Lower lobe of right lung (tissue), 2 donors: ENCODE data around the gene YWHAE. TPM values are rescaled to one million over a fixed set of nuclear protein-coding genes. Genes with fewer than 3 reads are reported as not detected.

Experiments used
- ATAC-seq, 2 donors: fragments of 200-7000 bp; cut with Tn5 transposase; one replicate each; pipeline ENCODE4 v1.9.1; 2020 to 2022; ENCODE audit warnings: mild to moderate bottlenecking in 2 of 2, moderate library complexity in 2 of 2
- DNase-seq: peaks from one replicate; pipeline ENCODE4 v3.0.0-alpha.2; 2020
- H3K27ac ChIP-seq: fragments of 200-600 bp; one replicate; pipeline ENCODE4 v1.8.0; 2022
- H3K27me3 ChIP-seq: fragments of 200-600 bp; one replicate; pipeline ENCODE4 v1.8.0; 2022; ENCODE audit warnings: low read depth
- H3K36me3 ChIP-seq: fragments of 200-600 bp; one replicate; pipeline ENCODE4 v1.8.0; 2022; ENCODE audit warnings: mild to moderate bottlenecking
- H3K4me1 ChIP-seq: fragments of 200-600 bp; one replicate; pipeline ENCODE4 v1.8.0; 2022
- H3K4me3 ChIP-seq: fragments of 200-600 bp; one replicate; pipeline ENCODE4 v1.8.0; 2022; ENCODE audit warnings: mild to moderate bottlenecking
- H3K9me3 ChIP-seq: fragments of 200-600 bp; one replicate; pipeline ENCODE4 v1.8.0; 2022
- CTCF ChIP-seq: fragments of 200-600 bp; IDR thresholded peaks from one replicate; pipeline ENCODE4 v1.8.0; 2022; ENCODE audit warnings: antibody characterized with exemption, mild to moderate bottlenecking
- intact Hi-C: fragments of 100-400 bp; cut with DNase I; formaldehyde crosslinking; loops from one replicate; pipeline ENCODE4 v1.11.0; 2022
- total RNA-seq: library from RNA; stranded (reverse); fragmentation: NEBNext Ultra II Directional; extraction: Animal tissue kit (Norgen Biotek cat#: 25700); gene quantifications from one replicate; pipeline ENCODE4 v1.2.1, GENCODE V29; 2021
- donor health status: DM: no; HTN: yes; CAD: no; lungs with severe emphysema.

YWHAE gene
- total RNA-seq, 1 donor from 2014 or later: 383 TPM

- Histone ChIP-seq H3K27ac (no peak overlapping the region), H3K9me3 (no peaks in the 10 kb centered on the region), H3K36me3 (no peaks in the 10 kb centered on the region), H3K4me3 (no peak overlapping the region), H3K27me3 (peaks cover 4% of the 10 kb centered on the region), H3K4me1 (no peaks in the 10 kb centered on the region)
- no peak for ATAC-seq
- no peak for TF ChIP-seq CTCF
- DNase-seq: peak; percentile 28
- intact Hi-C loops: no loop called here
Observed at GRCh38 chr17:1323336-1323735, 76.7 kb downstream of the YWHAE start.

- Histone ChIP-seq H3K36me3 (no peaks in the 10 kb centered on the region), H3K9me3 (no peaks in the 10 kb centered on the region), H3K27me3 (peaks cover 5% of the 10 kb centered on the region), H3K4me3 (no peak overlapping the region), H3K4me1 (no peaks in the 10 kb centered on the region), H3K27ac (no peak overlapping the region)
- intact Hi-C loops: no loop called here
- ATAC-seq (no peak), DNase-seq (no peak)
- no peak for TF ChIP-seq CTCF
Observed at GRCh38 chr17:1322480-1322879, 77.5 kb downstream of the YWHAE start.

- no peaks in the 10 kb centered on the region for H3K9me3 ChIP-seq
- no peak for ATAC-seq
- no peak for DNase-seq
- H3K36me3 ChIP-seq: no peaks in the 10 kb centered on the region
- H3K4me1 ChIP-seq: no peaks in the 10 kb centered on the region
- H3K27me3 ChIP-seq: peaks cover 5% of the 10 kb centered on the region
- no peak overlapping the region for H3K27ac ChIP-seq
- TF ChIP-seq CTCF: no peak
- no peak overlapping the region for H3K4me3 ChIP-seq
- intact Hi-C loops: no loop called here
Observed at GRCh38 chr17:1322014-1322428, 78.0 kb downstream of the YWHAE start.

DNA sequence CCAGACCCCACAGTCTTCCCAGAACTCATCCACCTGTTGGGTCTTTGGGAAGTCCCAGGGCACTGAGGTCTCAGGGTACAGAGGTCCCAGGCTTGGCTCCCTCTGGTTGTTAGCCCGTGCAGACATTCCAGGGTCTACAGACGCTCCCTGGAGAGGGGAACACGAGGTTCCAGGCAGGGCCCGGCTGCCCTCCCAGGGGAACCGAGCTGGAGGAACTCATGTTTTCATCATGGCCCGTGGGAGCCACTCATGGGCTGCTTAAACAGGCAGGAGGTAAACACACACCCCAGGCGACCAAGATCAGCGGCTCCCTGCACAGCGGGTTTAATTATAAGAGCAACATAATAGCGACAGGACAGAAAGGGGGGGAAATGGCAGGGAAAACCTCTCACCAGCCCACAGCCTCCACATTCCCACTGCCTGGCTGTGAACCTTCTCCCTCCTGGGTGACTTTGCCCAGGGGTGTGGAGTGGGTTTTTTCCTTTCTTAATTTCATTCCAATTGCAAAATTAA is 84.1 kb downstream of the YWHAE start:
- intact Hi-C loops: no loop called here
- no peaks in the 10 kb centered on the region for H3K9me3 ChIP-seq
- no peak for DNase-seq
- no peaks in the 10 kb centered on the region for H3K36me3 ChIP-seq
- no peak for ATAC-seq
- no peak overlapping the region for H3K4me3 ChIP-seq
- H3K27ac ChIP-seq: no peak overlapping the region
- TF ChIP-seq CTCF: no peak
- H3K4me1 ChIP-seq: no peaks in the 10 kb centered on the region
- H3K27me3 ChIP-seq: peaks cover 32% of the 10 kb centered on the region

DNA sequence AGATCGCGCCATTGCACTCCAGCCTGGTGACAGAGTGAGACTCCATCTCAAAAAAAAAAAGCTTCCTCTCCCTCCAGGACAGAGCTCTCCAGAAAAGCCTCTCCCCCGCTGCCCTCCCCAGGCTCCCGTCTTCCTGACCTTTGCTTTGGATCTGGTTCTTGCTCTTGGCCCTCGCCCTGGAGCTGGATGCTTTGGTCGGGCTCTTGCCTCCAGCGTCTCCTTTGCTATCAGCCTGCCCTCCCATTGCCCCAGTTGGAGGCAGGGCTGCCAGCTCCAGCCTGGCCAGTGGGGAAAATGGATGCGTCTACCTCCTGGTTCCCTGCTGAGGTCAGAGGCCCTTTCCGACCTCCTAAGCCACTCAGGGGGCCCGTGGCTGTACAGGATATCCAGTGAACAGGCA is 84.6 kb downstream of the YWHAE start:
- no peaks in the 10 kb centered on the region for H3K4me1 ChIP-seq
- no peak overlapping the region for H3K27ac ChIP-seq
- H3K36me3 ChIP-seq: no peaks in the 10 kb centered on the region
- no peak for DNase-seq
- intact Hi-C loops: no loop called here
- no peaks in the 10 kb centered on the region for H3K9me3 ChIP-seq
- peaks cover 32% of the 10 kb centered on the region for H3K27me3 ChIP-seq
- no peak overlapping the region for H3K4me3 ChIP-seq
- TF ChIP-seq CTCF: no peak
- ATAC-seq: no peak
